BJ (cell line): ENCODE measurements around the gene LMO1. TPM values are rescaled to one million over a fixed set of nuclear protein-coding genes. Genes with fewer than 3 reads are reported as not detected.

Experiments
- CTCF ChIA-PET: fragments of 350-600 bp; formaldehyde crosslinking; extraction: SDS; loops from one replicate; lab custom pipeline; 2021; ENCODE audit warnings: antibody characterized with exemption, inconsistent platforms; lab: Yijun Ruan, JAX
- POLR2A ChIA-PET: fragments of 300-600 bp; sonication (Branson Sonifier 250); formaldehyde crosslinking; extraction: SDS; loops from one replicate; lab custom pipeline; 2021; ENCODE audit warnings: antibody characterized with exemption; lab: Charles Lee
- DNase-seq: peaks from one replicate; pipeline ENCODE4 v3.0.0-alpha.2; 2011; ENCODE audit warnings: low read depth
- H3K27me3 ChIP-seq: 2 replicates; pipeline ENCODE4 v1.6.0; 2011; ENCODE audit warnings: low read length; ENCODE audit not compliant: control insufficient read depth, insufficient read depth
- H3K36me3 ChIP-seq: 2 replicates; pipeline ENCODE4 v1.5.1; 2011; ENCODE audit warnings: low read length; ENCODE audit not compliant: control insufficient read depth, insufficient read depth
- H3K4me3 ChIP-seq: 2 replicates; pipeline ENCODE4 v1.5.1; 2011; ENCODE audit warnings: low read depth, mild to moderate bottlenecking, control low read depth, low read length
- polyA plus RNA-seq: library from polyadenylated mRNA; depleted of rRNA; stranded (reverse); fragments of >200 nt; gene quantifications from 2 replicates; pipeline ENCODE4 v1.2.3, GENCODE V29; 2011
- TF ChIP-seq, protein P1 (sequence below): IDR thresholded peaks from 2 replicates; pipeline ENCODE4 v1.5.1; 2011; ENCODE audit warnings: low read depth, mild to moderate bottlenecking, control low read depth, inconsistent platforms, low read length, moderate library complexity; ENCODE audit not compliant: insufficient read depth

Gene LMO1
- polyA plus RNA-seq, 1 experiment, result not detected

DNA sequence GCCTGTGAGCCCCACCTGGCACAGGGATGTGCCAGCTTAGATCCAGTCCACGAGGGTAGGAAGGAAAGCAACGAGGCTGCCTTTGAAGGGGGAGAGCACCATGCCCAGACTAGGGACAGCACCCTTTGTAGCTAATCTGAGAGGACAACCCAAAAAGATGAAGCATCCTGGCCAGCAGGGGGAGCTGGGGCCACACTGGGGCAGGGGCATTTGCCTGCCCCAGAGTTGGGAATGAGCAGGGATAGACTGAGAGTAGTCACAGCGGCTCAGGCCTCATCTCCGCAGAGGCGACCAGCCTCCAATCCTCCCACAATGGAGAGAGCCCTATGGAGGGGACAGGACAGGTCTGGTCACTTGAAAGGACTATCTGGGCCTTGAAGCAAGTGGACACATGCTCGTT, 16.4 kb downstream of the LMO1 start:
- ChIA-PET CTCF (interaction anchor here (1.0 to 4.0 kb wide), 9 partner anchors 9 to 319 kb away, joined by 3 to 38 read pairs (median 4); partner anchors contain the start of gene LMO1), POLR2A (no interaction called here)
- peaks cover 7% of the 10 kb centered on the region for H3K27me3 ChIP-seq
- TF ChIP-seq, protein P1, sequence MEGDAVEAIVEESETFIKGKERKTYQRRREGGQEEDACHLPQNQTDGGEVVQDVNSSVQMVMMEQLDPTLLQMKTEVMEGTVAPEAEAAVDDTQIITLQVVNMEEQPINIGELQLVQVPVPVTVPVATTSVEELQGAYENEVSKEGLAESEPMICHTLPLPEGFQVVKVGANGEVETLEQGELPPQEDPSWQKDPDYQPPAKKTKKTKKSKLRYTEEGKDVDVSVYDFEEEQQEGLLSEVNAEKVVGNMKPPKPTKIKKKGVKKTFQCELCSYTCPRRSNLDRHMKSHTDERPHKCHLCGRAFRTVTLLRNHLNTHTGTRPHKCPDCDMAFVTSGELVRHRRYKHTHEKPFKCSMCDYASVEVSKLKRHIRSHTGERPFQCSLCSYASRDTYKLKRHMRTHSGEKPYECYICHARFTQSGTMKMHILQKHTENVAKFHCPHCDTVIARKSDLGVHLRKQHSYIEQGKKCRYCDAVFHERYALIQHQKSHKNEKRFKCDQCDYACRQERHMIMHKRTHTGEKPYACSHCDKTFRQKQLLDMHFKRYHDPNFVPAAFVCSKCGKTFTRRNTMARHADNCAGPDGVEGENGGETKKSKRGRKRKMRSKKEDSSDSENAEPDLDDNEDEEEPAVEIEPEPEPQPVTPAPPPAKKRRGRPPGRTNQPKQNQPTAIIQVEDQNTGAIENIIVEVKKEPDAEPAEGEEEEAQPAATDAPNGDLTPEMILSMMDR, result peak; percentile 63
- DNase-seq, result no peak
- H3K4me3 ChIP-seq, result no peak overlapping the region
- H3K36me3 ChIP-seq, result no peaks in the 10 kb centered on the region

DNA sequence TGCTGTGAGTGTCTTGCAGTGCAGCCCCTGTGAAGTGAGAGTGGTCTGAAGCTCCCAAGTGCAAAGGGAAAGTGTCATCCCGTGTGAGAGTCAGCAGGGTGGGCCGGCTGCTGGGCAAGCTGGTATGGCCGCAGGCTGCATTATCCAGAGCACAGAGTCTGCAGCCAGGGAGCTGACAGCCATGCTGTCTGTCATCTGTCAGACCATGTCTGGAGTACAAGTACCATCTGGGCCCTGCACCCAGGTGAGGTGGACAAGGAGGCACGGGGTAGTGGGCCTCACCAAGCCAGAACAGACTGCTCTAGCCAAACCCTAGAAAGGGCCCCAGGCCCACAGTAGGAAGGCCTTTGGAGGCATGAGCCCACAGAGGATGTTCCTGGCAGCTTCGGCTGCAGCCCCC, 20.2 kb downstream of the LMO1 start:
- H3K27me3 ChIP-seq, result peaks cover 11% of the 10 kb centered on the region
- DNase-seq, result no peak
- ChIA-PET POLR2A (no interaction called here), CTCF (interaction anchor here (0.7 to 1.5 kb wide), 3 partner anchors 20 to 24 kb away, joined by 4 to 9 read pairs (median 4); partner anchors contain the start of gene LMO1)
- H3K4me3 ChIP-seq, result no peak overlapping the region
- no peaks in the 10 kb centered on the region for H3K36me3 ChIP-seq
- TF ChIP-seq, protein P1, result no peak

DNA sequence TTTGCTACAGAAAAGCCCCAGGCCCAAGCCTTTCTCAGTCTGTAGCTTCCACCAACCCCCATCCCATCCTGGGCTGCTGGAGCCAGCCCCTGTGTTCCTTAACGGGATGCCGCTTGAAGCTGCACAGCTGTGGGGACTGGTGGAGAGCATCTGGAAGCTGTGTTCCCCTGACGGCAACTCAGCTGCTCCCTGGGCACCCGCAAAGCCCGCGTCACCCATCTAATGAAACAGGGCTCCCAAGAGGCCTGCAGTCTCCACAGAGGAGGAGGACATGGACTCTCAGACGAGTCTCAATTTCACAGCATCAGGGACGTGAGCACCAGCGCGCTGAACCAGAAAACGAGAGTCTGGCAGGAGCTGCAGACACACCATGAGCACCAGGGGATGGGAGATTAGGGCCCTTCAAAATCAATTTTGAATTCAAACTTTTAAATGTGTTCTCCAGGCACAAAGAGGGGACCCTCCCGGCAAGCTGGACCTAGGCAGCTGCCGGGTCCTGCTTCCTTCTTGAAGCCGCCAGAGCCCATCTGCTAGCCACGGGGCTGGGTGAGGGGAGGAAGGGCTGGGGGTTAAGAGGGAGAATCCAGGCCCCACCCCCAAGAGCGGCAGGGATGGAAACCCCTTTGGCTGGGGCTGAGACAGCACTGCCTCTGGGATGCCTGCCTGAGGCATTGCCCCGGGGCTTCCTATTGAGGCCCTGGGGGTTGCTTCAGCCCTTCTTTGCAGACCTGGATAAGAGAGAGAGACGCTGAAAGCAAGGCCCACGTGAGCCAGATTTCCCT, 21.0 kb downstream of the LMO1 start:
- ChIA-PET POLR2A (no interaction called here), CTCF (interaction anchor here (1.0 to 1.7 kb wide), 5 partner anchors 11 to 325 kb away, joined by 3 to 9 read pairs (median 5); partner anchors contain the start of gene LMO1)
- Histone ChIP-seq H3K4me3 (no peak overlapping the region), H3K27me3 (peaks cover 9% of the 10 kb centered on the region), H3K36me3 (no peaks in the 10 kb centered on the region)
- TF ChIP-seq, protein P1, result no peak
- no peak for DNase-seq

DNA sequence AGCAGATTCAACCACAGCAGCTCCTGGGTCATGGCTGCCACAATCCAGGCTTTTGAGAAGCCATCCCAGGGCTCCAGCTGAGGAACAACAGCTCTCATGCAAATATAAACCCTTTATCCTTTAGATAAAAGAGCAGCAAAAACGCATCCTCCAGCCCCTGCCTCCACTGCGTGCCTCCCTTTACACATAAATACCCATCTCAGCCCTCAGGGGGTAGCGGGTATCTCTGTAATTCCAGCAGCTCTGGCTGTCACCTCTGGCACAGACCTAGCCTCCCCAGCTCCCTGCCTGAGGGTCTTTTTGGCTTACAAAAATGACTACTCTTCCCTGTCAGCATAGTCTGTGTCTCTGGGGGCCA, 21.6 kb downstream of the LMO1 start:
- no peaks in the 10 kb centered on the region for H3K36me3 ChIP-seq
- POLR2A ChIA-PET, result no interaction called here
- H3K27me3 ChIP-seq, result peaks cover 9% of the 10 kb centered on the region
- no peak overlapping the region for H3K4me3 ChIP-seq
- TF ChIP-seq, protein P1, result no peak
- CTCF ChIA-PET, result interaction anchor here (0.6 to 1.7 kb wide), 5 partner anchors 10 to 325 kb away, joined by 3 to 9 read pairs (median 5); partner anchors contain the start of gene LMO1
- no peak for DNase-seq

DNA sequence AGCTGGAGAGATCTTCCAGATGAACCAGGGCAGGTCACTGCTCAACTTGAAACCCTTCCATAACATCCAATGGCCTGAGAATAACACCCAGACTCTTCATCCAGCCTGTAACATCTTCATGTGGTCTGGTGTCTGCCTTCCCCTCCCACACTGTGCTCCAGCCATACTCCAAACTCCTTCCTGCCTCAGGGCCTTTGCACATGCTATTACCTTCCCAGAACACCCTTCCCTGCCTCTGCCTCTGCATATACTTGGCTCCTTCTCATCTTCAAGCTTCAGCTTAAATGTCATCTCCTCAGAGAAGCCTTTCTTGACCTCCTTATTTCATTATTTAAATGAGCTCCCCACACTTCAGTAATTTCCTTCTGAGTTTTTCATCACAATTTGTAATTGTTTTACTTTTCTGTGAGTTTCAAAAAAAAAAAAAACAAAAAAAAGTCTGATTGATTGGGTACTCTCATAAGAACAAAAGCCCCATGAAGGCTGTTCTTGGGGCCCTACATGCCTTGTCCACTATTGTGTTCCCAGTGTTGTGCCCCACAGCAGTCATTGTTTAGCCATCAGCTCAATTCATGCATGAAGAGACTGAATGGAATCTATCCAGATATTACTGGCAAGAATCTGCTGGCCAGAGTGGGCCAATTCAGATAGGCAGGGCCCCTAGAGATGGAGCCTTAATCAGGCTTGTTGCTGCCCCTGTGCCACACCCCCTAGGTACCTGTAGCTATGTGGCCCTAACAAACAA, 22.1 kb downstream of the LMO1 start:
- POLR2A ChIA-PET, result no interaction called here
- Histone ChIP-seq H3K27me3 (peaks cover 10% of the 10 kb centered on the region), H3K4me3 (no peak overlapping the region), H3K36me3 (no peaks in the 10 kb centered on the region)
- CTCF ChIA-PET, result interaction anchor here (0.6 to 1.7 kb wide), 5 partner anchors 9 to 326 kb away, joined by 3 to 9 read pairs (median 5); partner anchors contain the start of gene LMO1
- no peak for DNase-seq
- TF ChIP-seq, protein P1, result no peak
